IMR-90 (cell line): ENCODE results near the gene TMEM86B. TPM values are rescaled to one million over a fixed set of nuclear protein-coding genes. Genes with fewer than 3 reads are reported as not detected.

Experiments
- ATAC-seq: fragments of 200-7000 bp; cut with Tn5 transposase; 2 replicates; pipeline ENCODE4 v1.9.1; 2020; ENCODE audit warnings: low read depth, mild to moderate bottlenecking, moderate library complexity
- BruUV-seq: library from RNA; stranded (reverse); fragments of 400-500 nt; replicated peaks from 2 replicates; lab custom pipeline; 2021; lab: Mats Ljungman, UMichigan
- CTCF ChIA-PET: fragments of 300-600 bp; formaldehyde crosslinking; extraction: SDS; loops from one replicate; lab custom pipeline; 2021; ENCODE audit warnings: antibody characterized with exemption; lab: Yijun Ruan, JAX
- POLR2A ChIA-PET: fragments of 300-600 bp; sonication (Branson Sonifier 250); formaldehyde crosslinking; loops from one replicate; lab custom pipeline; 2022; ENCODE audit warnings: antibody characterized with exemption; ENCODE audit not compliant: unreplicated experiment; lab: Charles Lee
- DNase-seq: peaks from one replicate; pipeline ENCODE4 v3.0.0; 2013
- H2AFZ ChIP-seq: replicated peaks from 2 replicates; pipeline ENCODE3; 2013; ENCODE audit warnings: low read length, mild to moderate bottlenecking; ENCODE audit not compliant: poor library complexity
- H2AK5ac ChIP-seq: 2 replicates; pipeline ENCODE4 v1.6.1; 2013; ENCODE audit warnings: low read depth, low read length, inconsistent platforms
- H2AK9ac ChIP-seq: replicated peaks from 2 replicates; pipeline ENCODE3; 2013; ENCODE audit warnings: mild to moderate bottlenecking, low read depth, low read length, moderate library complexity; ENCODE audit not compliant: poor library complexity
- H2BK120ac ChIP-seq: 2 replicates; pipeline ENCODE4 v1.6.1; 2013; ENCODE audit warnings: low read depth, low read length, inconsistent platforms
- H2BK15ac ChIP-seq: 3 replicates; pipeline ENCODE4 v1.6.1; 2013; ENCODE audit warnings: low read depth, low read length, inconsistent platforms
- H2BK20ac ChIP-seq: 2 replicates; pipeline ENCODE4 v1.6.1; 2013; ENCODE audit warnings: low read depth, mild to moderate bottlenecking, inconsistent platforms, low read length, moderate library complexity
- H2BK5ac ChIP-seq: 2 replicates; pipeline ENCODE4 v1.6.1; 2013; ENCODE audit warnings: mild to moderate bottlenecking, low read depth, low read length, inconsistent platforms; ENCODE audit not compliant: poor library complexity, severe bottlenecking
- H3K14ac ChIP-seq: replicated peaks from 2 replicates; pipeline ENCODE4 v1.6.1; 2013; ENCODE audit warnings: low read depth, low read length, inconsistent platforms
- H3K18ac ChIP-seq: 2 replicates; pipeline ENCODE4 v1.6.1; 2013; ENCODE audit warnings: low read depth, low read length, control low read depth
- H3K23ac ChIP-seq: 2 replicates; pipeline ENCODE4 v1.6.1; 2013; ENCODE audit warnings: low read depth, low read length, inconsistent platforms
- H3K27ac ChIP-seq: 2 replicates; pipeline ENCODE4 v1.5.1; 2013; ENCODE audit warnings: mild to moderate bottlenecking, control low read depth, low read length; ENCODE audit not compliant: insufficient read depth
- H3K27me3 ChIP-seq: 2 replicates; pipeline ENCODE4 v1.6.1; 2013; ENCODE audit warnings: low read length; ENCODE audit not compliant: control insufficient read depth, insufficient read depth
- H3K36me3 ChIP-seq: 2 replicates; pipeline ENCODE4 v1.6.1; 2013; ENCODE audit warnings: low read length, mixed read lengths; ENCODE audit not compliant: control insufficient read depth, insufficient read depth
- H3K4ac ChIP-seq: 2 replicates; pipeline ENCODE4 v1.6.1; 2013; ENCODE audit warnings: low read depth, low read length, inconsistent platforms
- H3K4me1 ChIP-seq: 2 replicates; pipeline ENCODE4 v1.6.1; 2013; ENCODE audit warnings: low read length, mixed read lengths; ENCODE audit not compliant: control insufficient read depth, insufficient read depth
- H3K4me2 ChIP-seq: 2 replicates; pipeline ENCODE4 v1.6.1; 2013; ENCODE audit warnings: low read depth, mild to moderate bottlenecking, control low read depth, low read length, moderate library complexity
- H3K4me3 ChIP-seq: 2 replicates; pipeline ENCODE4 v1.5.1; 2013; ENCODE audit warnings: low read depth, mild to moderate bottlenecking, control low read depth, low read length, moderate library complexity; ENCODE audit not compliant: insufficient read depth
- H3K56ac ChIP-seq: 2 replicates; pipeline ENCODE4 v1.6.1; 2013; ENCODE audit warnings: low read length, inconsistent platforms; ENCODE audit not compliant: insufficient read depth; ENCODE audit errors: extremely low read depth
- H3K79me1 ChIP-seq, 2 experiments: 2 replicates each; pipeline ENCODE4 v1.6.1; 2013; ENCODE audit warnings: low read length in 2 of 2, inconsistent platforms in 1 of 2, low read depth in 1 of 2
- H3K9ac ChIP-seq: 2 replicates; pipeline ENCODE4 v1.6.1; 2013; ENCODE audit warnings: low read depth, low read length, control low read depth
- H3K9me1 ChIP-seq: 2 replicates; pipeline ENCODE4 v1.6.1; 2013; ENCODE audit warnings: low read length, inconsistent platforms; ENCODE audit not compliant: insufficient read depth
- H3K9me3 ChIP-seq: 2 replicates; pipeline ENCODE4 v1.6.1; 2013; ENCODE audit warnings: low read length; ENCODE audit not compliant: control insufficient read depth, insufficient read depth
- H4K20me1 ChIP-seq: 2 replicates; pipeline ENCODE4 v1.6.1; 2013; ENCODE audit warnings: low read length, inconsistent platforms; ENCODE audit not compliant: insufficient read depth
- H4K5ac ChIP-seq: 2 replicates; pipeline ENCODE4 v1.6.1; 2013; ENCODE audit warnings: mild to moderate bottlenecking, low read depth, low read length, control low read depth
- H4K8ac ChIP-seq, 2 experiments: 2 replicates each; pipeline ENCODE4 v1.6.1; 2013; ENCODE audit warnings: low read depth in 2 of 2, low read length in 2 of 2, control low read depth in 1 of 2, inconsistent platforms in 1 of 2
- H4K91ac ChIP-seq: 2 replicates; pipeline ENCODE4 v1.6.1; 2013; ENCODE audit warnings: low read depth, low read length, inconsistent platforms; ENCODE audit not compliant: insufficient read depth
- CEBPB ChIP-seq: IDR thresholded peaks from 2 replicates; pipeline ENCODE4 v1.6.1; 2012; ENCODE audit warnings: low read depth, low read length, improper control_type of control experiment
- CHD1 ChIP-seq: IDR thresholded peaks from 2 replicates; pipeline ENCODE4 v1.6.1; 2012; ENCODE audit warnings: low read depth, low read length, improper control_type of control experiment
- RAD21 ChIP-seq: IDR thresholded peaks from 2 replicates; pipeline ENCODE4 v1.6.1; 2012; ENCODE audit warnings: low read length, improper control_type of control experiment
- RCOR1 ChIP-seq: IDR thresholded peaks from 2 replicates; pipeline ENCODE4 v1.6.1; 2012; ENCODE audit warnings: mild to moderate bottlenecking, low read length, improper control_type of control experiment; ENCODE audit not compliant: insufficient replicate concordance
- RFX5 ChIP-seq: IDR thresholded peaks from 2 replicates; pipeline ENCODE4 v1.8.0; 2012; ENCODE audit warnings: low read depth, mild to moderate bottlenecking, low read length, moderate library complexity
- WGBS, 2 experiments: methylation state at CpG; one replicate each; pipeline versions ENCODE4 v1.1.5 to v1.1.7; 2013; ENCODE audit warnings: missing lambda C conversion rate in 2 of 2; ENCODE audit not compliant: insufficient read length in 1 of 2; ENCODE audit errors: extremely low coverage in 2 of 2; 5-methylcytosine and 5-hydroxymethylcytosine counted together
- dilution Hi-C: fragments of 300-500 bp; cut with HindIII; formaldehyde crosslinking; loops from one replicate; pipeline ENCODE4 v1.14.3; 2018; ENCODE audit warnings: low sequenced_read_pairs; ENCODE audit not compliant: unreplicated experiment
- in situ Hi-C: fragments of 300-500 bp; cut with MboI; formaldehyde crosslinking; loops from 3 replicates; pipeline ENCODE4 v1.14.3; 2019; ENCODE audit warnings: low sequenced_read_pairs, inconsistent platforms, mixed read lengths
- intact Hi-C: fragments of 100-400 bp; cut with micrococcal nuclease; formaldehyde crosslinking; loops from 2 replicates; pipeline ENCODE4 v1.10.0; 2022
- polyA plus RNA-seq, 3 experiments: library from polyadenylated mRNA; depleted of rRNA; stranded (reverse); fragments of >200 nt; gene quantifications; 2 replicates each; pipeline ENCODE4 v1.2.3, GENCODE V29; 2012; ENCODE audit warnings: low replicate concordance in 1 of 3
- total RNA-seq: library from RNA; depleted of rRNA; stranded (reverse); fragments of >200 nt; gene quantifications from 2 replicates; pipeline ENCODE4 v1.2.3, GENCODE V29; 2012

TMEM86B gene
- total and polyA plus RNA-seq, 2 of the 4 experiments (the other 2 are of a cell fraction): 0.18 to 2.4 TPM

DNA sequence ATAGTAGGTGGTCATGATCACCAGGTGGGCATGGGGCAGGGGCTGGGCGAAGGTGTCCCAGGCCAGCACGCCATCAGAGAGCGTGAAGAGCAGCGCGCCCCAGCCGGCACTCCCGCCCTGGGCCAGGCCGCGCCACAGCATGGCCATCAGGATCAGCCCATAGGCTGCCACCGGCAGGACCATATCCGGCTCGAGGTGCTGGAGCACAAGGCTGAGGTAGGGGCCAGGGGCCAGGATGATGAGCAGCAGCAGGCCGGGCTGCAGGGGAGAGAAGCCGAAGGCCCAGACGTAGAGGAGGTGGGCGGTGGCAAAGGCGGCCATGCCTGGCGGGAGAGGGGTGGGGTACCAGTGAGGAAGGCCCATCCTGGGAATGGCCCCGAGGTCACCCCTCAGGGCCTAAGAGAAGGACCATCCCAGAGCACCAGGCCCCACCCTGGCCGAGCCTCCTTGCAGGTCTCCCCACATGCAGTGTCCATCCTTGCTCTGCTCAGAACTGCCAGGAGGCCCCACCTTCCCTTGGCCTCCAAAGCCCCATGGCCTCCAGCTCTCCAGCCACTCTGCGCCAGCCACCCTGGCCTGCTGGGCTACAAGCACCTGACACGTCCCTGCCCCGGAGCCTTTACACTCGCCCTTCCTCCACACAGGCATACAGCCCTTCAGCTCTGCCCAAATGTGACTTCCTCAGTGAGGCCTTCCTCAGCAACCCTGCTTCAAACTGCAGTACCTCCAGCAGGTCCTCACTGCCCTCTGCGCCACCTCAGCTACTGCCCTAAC lies 1.1 kb downstream of the TMEM86B start (continued):
- TF ChIP-seq RAD21: no peak

DNA sequence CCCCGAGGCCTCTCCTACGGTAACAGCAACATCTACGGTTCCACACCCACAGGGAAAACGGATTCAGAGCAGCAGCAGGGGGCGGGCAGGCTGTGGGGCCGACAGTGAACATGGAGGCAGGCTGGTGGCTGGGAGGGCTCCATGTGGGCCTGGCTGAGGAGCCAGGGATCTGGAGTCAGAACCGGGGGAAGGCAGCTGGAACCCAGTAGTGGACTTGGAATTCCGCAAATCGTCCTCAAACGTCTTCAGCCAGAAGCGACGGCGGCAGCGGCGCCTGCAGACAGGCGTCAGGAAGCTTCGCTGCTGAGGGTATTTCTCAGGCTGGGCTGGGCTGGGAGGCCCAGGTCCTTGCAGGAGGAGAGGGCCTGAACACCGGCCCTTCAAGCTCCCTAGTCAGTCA lies 1.8 kb downstream of the TMEM86B start:
- dilution Hi-C loops: no loop called here

More for the DNA sequence above, 1.8 kb downstream of the TMEM86B start:
- Histone ChIP-seq H3K9me1 (0 out of 2 replicates have a peak, but pooled peaks cover 6% of the 10 kb centered on the region), H2BK20ac (no peak overlapping the region), H2BK15ac (no peak overlapping the region), H3K4ac (no peak overlapping the region), H3K27ac (no peak overlapping the region), H2BK5ac (no peak overlapping the region), H3K56ac (no peak overlapping the region), H3K23ac (no peak overlapping the region), H2AK9ac (no peak overlapping the region), H3K9me3 (no peaks in the 10 kb centered on the region), H4K5ac (no peak overlapping the region), H4K8ac (no peak overlapping the region), H3K36me3 (peaks cover 39% of the 10 kb centered on the region), H3K4me3 (no peak overlapping the region), H3K14ac (no peak overlapping the region), H3K4me2 (no peak overlapping the region), H2AK5ac (no peak overlapping the region), H3K79me1 (no peaks in the 10 kb centered on the region), H2BK120ac (no peak overlapping the region), H3K27me3 (no peaks in the 10 kb centered on the region), H3K18ac (no peak overlapping the region), H4K20me1 (peaks cover 11% of the 10 kb centered on the region), H2AFZ (no peak overlapping the region), H4K91ac (no peak overlapping the region), H3K9ac (no peak overlapping the region), H3K4me1 (no peaks in the 10 kb centered on the region)
- ATAC-seq (no peak), DNase-seq (no peak)
- 84% methylated on average over 5 of the region's 18 CpGs; no CpG with 5 or more reads in 1 of the 2 experiments for WGBS, 2 experiments
- TF ChIP-seq CHD1 (no peak), CEBPB (no peak), RCOR1 (no peak), RFX5 (no peak)
- BruUV-seq: no TSS peak
- in situ Hi-C loops: no loop called here
- intact Hi-C loops: no loop called here
- CTCF ChIA-PET: no interaction called here
- POLR2A ChIA-PET: no interaction called here
